NCI-H128 (cell line): Measurements from ENCODE around the gene OLFM4.

Source experiments
- DNase-seq: peaks from one replicate; lab custom pipeline; 2025; ENCODE audit not compliant: unreplicated experiment; lab: John Stamatoyannopoulos, UW

The OLFM4 gene

GRCh38 chr13:53066411-53066810, 37.8 kb downstream of the OLFM4 start:
- DNase-seq, result no peak

- peak; percentile 8 for DNase-seq
Observed at GRCh38 chr13:53068585-53069520, 40.2 kb downstream of the OLFM4 start.

GRCh38 chr13:53069800-53070199, 41.2 kb downstream of the OLFM4 start:
- DNase-seq, result no peak

GRCh38 chr13:53073711-53074110, 45.1 kb downstream of the OLFM4 start:
- DNase-seq, result no peak

- no peak for DNase-seq
Observed at GRCh38 chr13:53074114-53074513, 45.5 kb downstream of the OLFM4 start.

- no peak for DNase-seq
Observed at GRCh38 chr13:53075356-53076041, 46.9 kb downstream of the OLFM4 start.

- DNase-seq, result no peak
Observed at GRCh38 chr13:53079691-53080090, 51.1 kb downstream of the OLFM4 start.

- no peak for DNase-seq
Observed at GRCh38 chr13:53088871-53089270, 60.3 kb downstream of the OLFM4 start.

GRCh38 chr13:53089951-53090350, 61.3 kb downstream of the OLFM4 start:
- DNase-seq, result no peak

GRCh38 chr13:53090461-53090860, 61.8 kb downstream of the OLFM4 start:
- DNase-seq, result no peak

GRCh38 chr13:53092931-53093330, 64.3 kb downstream of the OLFM4 start:
- DNase-seq, result no peak

GRCh38 chr13:53098455-53098854, 69.8 kb downstream of the OLFM4 start:
- no peak for DNase-seq

- no peak for DNase-seq
Observed at GRCh38 chr13:53100394-53101063, 71.9 kb downstream of the OLFM4 start.
